ENCODE measurements around the gene DSP.
A peak's percentile ranks its signal among the peaks of the same experiment; 100 is the strongest.

- TF ChIP-seq, protein P1, sequence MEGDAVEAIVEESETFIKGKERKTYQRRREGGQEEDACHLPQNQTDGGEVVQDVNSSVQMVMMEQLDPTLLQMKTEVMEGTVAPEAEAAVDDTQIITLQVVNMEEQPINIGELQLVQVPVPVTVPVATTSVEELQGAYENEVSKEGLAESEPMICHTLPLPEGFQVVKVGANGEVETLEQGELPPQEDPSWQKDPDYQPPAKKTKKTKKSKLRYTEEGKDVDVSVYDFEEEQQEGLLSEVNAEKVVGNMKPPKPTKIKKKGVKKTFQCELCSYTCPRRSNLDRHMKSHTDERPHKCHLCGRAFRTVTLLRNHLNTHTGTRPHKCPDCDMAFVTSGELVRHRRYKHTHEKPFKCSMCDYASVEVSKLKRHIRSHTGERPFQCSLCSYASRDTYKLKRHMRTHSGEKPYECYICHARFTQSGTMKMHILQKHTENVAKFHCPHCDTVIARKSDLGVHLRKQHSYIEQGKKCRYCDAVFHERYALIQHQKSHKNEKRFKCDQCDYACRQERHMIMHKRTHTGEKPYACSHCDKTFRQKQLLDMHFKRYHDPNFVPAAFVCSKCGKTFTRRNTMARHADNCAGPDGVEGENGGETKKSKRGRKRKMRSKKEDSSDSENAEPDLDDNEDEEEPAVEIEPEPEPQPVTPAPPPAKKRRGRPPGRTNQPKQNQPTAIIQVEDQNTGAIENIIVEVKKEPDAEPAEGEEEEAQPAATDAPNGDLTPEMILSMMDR (IDR thresholded peaks at IDR 0.05), result no peak
- peak in 1 of 2 donors; percentile 36 for TF ChIP-seq POLR2A (IDR thresholded peaks at IDR 0.05)
These were observed 46.2 kb downstream of the DSP start for GRCh38 chr6:7587631-7588100.
